ENCODE data around the gene KSR2. TPM values are rescaled to one million over a fixed set of nuclear protein-coding genes. Genes with fewer than 3 reads are reported as not detected.

KSR2 gene
- total RNA-seq, 1 donor from 2014 or later = not detected

DNA sequence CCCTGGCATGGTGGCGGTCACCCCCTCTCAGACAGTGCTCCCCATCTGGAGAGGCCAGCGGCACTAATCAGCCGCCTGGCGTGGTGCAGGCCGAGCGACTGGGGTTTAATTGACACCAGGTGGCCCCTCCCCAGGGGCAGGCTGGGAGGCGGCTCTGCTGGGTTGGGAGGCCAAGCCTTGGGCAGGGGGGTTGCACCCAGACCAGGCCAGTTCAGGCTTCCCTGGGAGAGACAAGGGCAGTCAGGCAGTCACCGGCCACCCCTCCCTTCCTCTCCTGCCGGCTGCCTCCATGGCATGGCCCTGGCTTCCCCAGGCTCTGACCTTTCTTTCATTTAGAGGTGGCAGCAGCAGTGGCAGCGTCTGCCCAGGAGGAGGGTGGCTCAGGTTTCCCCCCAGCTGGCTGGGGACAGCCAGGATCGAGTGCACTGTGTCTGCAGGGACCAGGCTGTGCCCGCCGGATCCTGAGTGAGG, 529.2 kb downstream of the KSR2 start:
- ATAC-seq (peak; percentile 63), DNase-seq (ENCODE audit: missing footprints) (no peak)
- intact Hi-C loops (cut with DNase I) = loop anchor here (5.0 kb wide), 1 partner anchor 63 kb away; no protein-coding TSS in a partner anchor

DNA sequence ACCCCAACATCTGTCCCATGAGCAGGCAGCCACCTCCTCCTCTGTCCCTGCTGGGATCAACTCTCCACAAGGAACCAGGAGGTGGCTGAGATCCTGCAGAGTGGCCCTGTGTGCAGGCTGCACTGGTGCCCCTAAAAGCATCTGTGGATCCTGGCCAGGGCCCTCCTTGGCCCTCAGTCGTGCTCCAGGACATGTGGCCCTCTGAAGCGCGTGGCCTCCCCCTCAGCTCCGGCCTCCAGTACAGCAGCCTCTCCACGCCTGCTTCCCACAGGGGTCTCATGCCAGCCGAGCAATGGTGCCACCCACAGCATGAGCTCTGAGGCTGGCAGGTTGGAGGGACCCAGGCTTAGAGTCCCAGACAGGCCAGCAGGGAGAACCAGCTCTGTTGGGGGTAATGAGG, 530.0 kb downstream of the KSR2 start:
- no peak for DNase-seq (ENCODE audit: missing footprints)
- peak; percentile 11 for ATAC-seq
- intact Hi-C loops (cut with DNase I) = no loop called here

DNA sequence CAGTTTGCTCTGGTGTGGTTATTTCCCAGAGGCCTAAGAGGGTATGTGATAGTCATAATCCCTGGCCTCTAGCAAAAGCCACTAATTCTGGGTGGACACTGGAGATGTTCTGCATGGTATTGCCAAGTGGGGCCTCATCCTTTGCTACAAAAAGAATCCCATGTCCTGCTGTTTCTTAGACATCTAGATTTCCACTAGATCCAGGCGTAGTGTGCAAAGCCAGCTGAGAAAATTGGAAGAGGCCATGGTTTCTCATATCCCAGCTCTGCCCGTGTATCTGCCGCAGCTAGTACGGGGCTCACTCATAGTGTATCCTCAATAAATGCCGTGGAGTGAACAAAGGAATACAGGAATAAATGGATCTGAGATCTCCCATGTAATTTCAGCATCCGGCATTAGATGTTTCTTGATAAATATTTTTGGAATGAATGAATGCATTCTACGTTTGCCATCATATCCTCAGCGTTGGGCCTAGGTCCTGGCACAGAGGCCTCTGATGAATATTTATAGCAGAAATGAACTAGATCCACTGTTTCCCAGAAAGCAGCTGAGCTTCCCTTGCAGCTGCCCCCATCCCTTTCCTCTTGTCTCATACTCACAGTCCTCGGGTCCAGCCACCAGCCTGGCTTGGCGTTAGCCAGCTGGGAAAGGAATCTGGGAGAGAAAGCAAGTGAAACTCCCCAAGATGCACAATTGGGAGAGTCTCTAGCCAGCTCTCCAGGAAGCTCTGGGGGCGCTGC, 531.1 kb downstream of the KSR2 start:
- DNase-seq (ENCODE audit: missing footprints) (no peak), ATAC-seq (no peak)
- intact Hi-C loops (cut with DNase I) = no loop called here

DNA sequence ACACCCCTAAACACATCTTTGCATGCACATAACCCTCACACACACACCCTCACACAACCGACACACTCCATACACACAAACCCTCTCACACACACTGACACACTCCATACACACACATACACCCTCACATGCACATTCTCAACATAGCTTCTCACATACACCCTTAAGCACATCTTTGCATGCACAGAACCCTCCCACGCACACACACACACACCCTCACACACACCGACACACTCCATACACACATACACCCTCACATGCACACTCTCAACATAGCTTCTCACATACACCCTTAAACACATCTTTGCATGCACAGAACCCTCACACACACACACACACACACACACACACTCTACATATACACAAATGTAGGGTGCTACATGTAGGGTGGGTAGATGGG, 534.9 kb downstream of the KSR2 start:
- no peak for DNase-seq (ENCODE audit: missing footprints)
- intact Hi-C loops (cut with DNase I) = no loop called here
- no peak for ATAC-seq

DNA sequence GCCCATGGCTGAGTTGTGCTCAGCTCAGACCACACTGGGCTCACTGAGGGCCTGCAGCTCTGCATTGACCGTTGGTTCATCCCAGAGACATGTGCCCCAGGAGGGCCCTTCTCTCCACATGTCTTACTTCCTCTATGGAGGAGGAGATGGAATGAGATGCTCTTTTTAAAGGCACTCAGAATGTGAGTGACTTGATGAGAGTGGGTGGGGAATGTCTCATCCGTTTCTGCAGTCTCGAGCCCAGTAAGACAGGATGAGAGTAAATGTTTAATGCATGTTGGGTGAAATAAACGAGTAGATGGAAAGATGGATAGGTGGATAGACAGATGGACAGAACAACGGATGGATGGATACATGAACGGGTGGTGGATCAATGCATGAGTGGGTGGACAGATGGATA, 538.5 kb downstream of the KSR2 start:
- ATAC-seq (no peak), DNase-seq (ENCODE audit: missing footprints) (no peak)
- intact Hi-C loops (cut with DNase I) = no loop called here

DNA sequence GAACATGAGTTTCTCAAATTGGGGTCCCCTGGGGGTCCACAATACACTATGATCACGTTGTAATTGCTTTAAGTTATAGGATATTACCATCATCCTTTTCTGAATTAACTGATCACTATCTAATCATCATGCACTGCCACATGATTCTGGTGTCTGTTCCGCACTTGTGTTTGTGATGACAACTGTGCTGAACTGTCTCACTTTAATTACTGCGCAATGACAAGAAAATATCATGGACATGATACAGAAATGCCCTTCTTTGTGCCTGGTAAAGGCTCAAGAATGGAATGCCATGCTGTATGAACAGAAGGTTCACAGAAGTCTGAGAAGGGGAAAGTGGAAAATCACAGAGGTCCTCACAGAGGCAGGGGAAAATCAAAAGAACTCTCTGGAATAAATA, 541.6 kb downstream of the KSR2 start:
- intact Hi-C loops (cut with DNase I) = no loop called here
- DNase-seq (ENCODE audit: missing footprints) (no peak), ATAC-seq (no peak)

DNA sequence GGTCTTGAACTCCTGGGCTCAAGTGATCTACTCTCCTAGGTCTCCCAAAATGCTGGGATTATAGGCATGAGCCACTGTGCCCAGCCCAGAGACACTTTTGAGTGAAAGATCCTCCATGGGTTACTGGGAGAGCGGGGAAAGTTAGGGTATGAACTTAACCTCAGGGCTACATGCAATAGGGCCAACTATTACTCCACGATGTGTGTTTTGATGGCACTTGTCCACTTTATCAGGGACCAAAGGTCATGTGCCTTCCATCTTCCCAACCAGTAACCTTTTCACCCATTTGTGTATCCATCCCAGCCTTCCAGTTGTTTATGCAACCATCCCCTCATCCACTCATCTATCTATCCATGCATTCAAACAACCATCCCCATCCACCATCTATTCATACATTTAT, 546.8 kb downstream of the KSR2 start:
- no peak for DNase-seq (ENCODE audit: missing footprints)
- ATAC-seq = no peak
- intact Hi-C loops (cut with DNase I) = no loop called here

DNA sequence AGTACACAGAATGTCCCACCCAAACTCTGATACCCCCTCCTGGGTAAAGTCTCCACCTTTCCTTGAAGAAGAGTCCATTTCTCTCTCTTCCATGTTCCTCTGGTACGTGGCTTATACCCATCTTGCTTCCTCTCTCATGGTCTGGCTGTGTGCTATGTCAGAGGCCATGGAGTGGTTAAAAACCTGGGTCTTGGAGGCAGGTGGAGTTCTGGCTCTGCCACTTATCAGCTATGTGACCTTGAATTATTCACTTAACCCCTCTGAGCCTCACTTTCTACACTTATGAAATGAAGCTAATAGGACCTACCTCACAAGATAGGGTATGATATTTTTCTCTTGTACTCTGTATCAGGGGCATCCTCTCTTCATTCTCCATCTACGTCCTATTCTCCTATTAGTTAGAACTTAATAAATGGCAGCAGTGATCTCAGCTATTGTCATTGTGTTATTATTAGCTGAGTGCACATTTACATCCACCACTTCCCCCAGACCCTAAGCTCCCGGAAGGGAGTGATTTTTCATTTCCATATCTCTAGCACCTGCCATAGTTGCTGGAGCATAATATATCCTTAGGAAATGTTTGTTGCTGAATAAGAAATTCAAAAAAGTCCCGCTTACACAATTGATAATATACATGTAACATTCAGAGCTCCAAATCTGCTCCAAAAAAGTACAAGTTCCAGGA, 547.6 kb downstream of the KSR2 start:
- ATAC-seq (no peak), DNase-seq (ENCODE audit: missing footprints) (no peak)
- intact Hi-C loops (cut with DNase I) = no loop called here

DNA sequence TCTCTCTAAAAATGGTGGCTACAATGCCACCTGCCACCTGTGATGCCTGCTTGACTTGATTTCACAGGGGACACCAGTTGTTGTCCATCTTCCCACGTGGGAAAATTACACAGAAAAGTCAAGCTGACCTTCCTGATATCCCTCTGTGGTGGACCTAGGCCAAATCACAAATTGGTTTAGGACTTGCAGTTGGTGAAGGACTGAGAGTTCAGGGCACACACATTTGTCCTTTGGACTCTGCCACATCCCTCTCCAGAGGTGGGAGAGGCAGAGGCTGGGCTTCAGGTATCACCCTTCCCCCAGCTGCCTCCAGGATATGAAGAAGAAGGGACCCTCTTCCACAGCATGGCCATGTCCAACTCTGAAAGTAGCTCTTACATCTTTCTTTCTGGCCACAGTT, 551.8 kb downstream of the KSR2 start:
- intact Hi-C loops (cut with DNase I) = no loop called here
- DNase-seq (ENCODE audit: missing footprints) (no peak), ATAC-seq (no peak)

DNA sequence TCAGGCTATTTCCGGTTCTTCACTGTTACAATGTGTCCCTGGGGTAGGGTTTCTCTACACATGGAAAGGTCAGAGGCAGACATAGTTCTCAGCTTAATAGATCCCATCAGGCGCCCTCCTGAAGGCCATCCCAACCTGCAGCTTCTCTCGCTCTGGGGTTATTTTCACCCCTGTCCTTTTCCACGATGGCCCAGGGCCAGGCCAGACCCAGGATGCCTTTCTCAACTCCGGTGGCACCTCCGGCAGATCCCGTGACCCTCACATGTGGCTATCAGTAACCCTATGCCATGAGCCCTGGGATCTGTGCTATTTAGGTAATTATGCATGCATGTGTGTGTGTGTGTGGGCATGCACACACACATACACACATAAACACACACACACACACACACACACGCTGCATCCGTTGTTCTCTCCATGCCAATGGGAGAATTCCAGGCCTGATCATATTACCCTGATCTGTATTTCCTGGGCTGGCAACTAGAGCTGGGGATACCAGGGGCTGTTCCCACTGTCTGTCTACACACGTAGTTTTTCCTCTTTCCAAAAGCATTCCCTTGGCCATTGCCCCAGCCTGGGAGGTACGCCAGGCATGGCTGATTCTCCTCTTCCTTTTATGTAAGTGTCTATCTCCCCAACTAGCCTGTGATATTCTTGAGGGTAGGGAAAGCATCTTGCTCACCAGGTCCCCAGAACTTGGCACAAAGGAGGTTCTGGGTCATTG, 556.2 kb downstream of the KSR2 start:
- intact Hi-C loops (cut with DNase I) = no loop called here
- ATAC-seq = peak; percentile 50
- DNase-seq (ENCODE audit: missing footprints) = no peak

DNA sequence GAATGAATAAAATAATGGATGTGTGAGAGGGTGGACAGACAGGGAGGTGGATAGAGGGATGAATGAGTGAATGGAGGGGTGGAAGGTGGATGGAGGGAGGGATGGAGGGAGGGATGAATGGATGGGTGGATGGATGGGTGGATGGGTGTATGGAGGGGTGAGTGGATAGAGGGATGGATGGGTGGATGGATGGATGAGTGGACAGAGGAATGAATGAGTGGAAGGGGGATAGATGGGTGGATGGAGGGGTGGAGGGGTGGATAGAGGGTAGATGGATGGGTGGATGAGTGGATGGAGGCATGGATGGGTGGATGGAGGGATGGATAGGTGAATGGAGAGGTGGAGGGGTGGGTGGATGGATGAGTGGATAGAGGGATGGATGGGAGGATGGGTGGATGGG, 559.5 kb downstream of the KSR2 start:
- intact Hi-C loops (cut with DNase I) = no loop called here
- DNase-seq (ENCODE audit: missing footprints) = no peak
- no peak for ATAC-seq

DNA sequence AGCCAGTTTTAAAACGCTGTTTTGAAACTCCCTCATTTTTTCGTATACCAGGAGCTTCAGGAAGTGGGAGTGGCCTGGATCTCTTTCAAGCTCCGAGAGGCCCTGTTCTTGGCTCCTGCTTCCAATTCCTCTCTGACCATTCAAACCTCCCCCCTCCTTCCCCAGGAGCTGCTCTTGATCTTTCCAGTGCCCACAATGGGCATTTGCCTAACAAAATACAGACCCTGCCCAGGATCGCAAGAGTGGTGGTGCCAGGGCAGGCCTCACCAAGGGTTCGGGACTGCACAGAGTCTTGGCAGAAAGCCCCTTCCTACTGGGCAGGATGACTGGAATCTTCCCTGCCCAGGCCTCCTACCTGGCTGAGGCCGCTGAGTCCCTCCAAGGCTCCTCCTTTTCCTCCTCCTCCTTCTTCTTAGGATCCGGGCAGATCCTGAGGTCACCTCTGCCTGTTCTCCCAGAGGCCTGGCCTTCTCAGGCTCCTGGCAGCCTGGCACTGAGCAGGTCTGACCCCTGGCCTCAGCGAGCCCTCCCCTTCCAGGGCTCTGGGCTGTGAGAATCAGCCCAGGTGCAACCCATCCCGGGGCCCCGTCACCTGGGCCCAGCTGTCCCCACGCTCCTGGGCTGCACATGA, 560.5 kb downstream of the KSR2 start:
- no peak for DNase-seq (ENCODE audit: missing footprints)
- intact Hi-C loops (cut with DNase I) = no loop called here
- ATAC-seq = peak; percentile 58

DNA sequence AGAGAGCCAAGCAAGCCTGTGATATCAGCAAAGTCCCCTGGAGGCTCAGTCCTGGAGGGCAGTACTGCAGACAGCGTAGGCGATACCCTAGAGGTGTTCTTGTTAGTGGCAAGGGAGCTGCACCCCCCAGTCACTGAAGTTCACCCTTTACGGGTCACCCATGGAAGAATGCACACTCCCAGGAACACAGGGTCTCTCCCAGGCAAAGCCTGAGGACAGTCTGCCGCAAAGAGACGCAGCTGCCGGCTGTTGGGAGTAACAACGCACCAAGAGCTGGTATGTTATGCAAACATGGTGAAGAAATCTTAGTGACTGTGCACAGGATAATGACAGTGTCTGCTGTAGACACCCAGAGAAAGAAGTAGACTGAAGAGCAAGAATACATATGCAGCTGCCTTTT, 563.9 kb downstream of the KSR2 start:
- DNase-seq (ENCODE audit: missing footprints) (no peak), ATAC-seq (no peak)
- intact Hi-C loops (cut with DNase I) = no loop called here

DNA sequence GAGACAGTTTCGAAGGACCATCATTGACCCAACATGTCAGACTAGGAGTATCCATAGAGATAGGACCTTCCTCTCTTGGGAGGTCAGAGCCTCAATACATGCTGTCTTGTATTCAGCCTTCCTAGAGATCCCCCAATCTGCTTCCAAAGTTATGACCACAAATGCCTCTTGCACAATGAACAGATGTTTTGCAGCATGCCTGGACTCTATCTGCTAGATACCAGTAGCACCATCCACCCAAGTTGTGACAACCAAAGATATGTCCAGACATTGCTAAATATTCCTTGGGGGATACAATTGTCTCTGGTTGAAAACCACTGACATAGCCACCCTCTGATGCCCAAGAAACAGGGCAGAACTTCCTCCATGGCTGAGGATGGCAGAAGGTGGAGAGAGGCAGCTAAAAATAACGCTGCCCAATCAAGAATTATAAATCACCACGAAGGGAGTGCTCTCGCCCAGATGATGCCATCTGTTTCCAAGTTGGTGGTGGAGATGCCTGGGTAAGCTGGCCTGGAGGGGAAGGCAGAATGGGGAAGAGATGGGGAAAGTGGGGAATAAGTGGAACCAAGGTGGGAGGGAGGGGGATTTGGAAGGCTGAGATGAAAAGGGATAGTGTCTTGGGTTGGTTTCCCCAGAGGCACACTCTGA, 564.5 kb downstream of the KSR2 start:
- DNase-seq (ENCODE audit: missing footprints) = no peak
- intact Hi-C loops (cut with DNase I) = no loop called here
- ATAC-seq = no peak

DNA sequence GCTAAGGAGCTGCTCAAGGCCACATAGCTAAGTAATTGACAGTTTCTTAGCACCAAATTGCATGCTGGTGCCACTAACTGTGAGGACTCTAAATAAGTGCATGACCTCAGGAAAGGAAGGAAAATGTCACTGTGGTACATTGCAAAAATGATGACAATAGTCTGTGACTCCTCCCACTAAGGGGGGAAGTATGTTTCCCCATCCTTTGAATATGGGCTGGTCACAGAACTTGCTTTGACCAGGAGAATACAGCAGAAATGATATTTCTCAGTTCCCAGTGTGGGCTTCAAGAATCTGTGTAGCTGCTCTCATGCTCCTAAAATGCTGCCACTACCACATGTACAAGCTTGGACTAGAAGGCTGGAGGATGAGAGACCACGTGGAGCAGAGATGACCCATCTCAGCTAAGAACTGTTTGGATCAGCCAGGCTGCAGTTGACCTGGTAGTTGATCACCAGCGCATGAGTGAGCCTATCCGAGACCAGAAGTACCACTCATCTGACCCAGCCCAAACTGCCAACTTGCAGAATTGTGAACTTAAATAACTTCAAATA, 565.1 kb downstream of the KSR2 start:
- intact Hi-C loops (cut with DNase I) = no loop called here
- ATAC-seq (no peak), DNase-seq (ENCODE audit: missing footprints) (no peak)

Data from Right ventricle myocardium inferior (tissue), 1 donor.